OCI-LY1 (cell line): ENCODE results near the gene SNED1.

Source experiments
- EZH2 ChIP-seq: fragments of 200-600 bp; sonication (generic), shearing (Covaris generic); IDR thresholded peaks from 2 replicates; pipeline ENCODE4 v1.8.0; 2017; ENCODE audit warnings: borderline replicate concordance, mixed run types, mild to moderate bottlenecking, antibody characterized with exemption, low read length, moderate library complexity, mixed read lengths
- TF ChIP-seq, protein P1 (sequence below): fragments of 200-600 bp; sonication (generic), shearing (Covaris generic); IDR thresholded peaks from 2 replicates; pipeline ENCODE4 v1.5.1; 2017; ENCODE audit warnings: mild to moderate bottlenecking, antibody characterized with exemption, low read length, moderate library complexity, mixed read lengths

- TF ChIP-seq, protein P1, sequence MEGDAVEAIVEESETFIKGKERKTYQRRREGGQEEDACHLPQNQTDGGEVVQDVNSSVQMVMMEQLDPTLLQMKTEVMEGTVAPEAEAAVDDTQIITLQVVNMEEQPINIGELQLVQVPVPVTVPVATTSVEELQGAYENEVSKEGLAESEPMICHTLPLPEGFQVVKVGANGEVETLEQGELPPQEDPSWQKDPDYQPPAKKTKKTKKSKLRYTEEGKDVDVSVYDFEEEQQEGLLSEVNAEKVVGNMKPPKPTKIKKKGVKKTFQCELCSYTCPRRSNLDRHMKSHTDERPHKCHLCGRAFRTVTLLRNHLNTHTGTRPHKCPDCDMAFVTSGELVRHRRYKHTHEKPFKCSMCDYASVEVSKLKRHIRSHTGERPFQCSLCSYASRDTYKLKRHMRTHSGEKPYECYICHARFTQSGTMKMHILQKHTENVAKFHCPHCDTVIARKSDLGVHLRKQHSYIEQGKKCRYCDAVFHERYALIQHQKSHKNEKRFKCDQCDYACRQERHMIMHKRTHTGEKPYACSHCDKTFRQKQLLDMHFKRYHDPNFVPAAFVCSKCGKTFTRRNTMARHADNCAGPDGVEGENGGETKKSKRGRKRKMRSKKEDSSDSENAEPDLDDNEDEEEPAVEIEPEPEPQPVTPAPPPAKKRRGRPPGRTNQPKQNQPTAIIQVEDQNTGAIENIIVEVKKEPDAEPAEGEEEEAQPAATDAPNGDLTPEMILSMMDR, result no peak
- no peak for TF ChIP-seq EZH2
Observed at GRCh38 chr2:241053576-241054251, 55.3 kb downstream of the SNED1 start.
